K562 (cell line): ENCODE measurements around the gene NACC1. TPM values are rescaled to one million over a fixed set of nuclear protein-coding genes. Genes with fewer than 3 reads are reported as not detected.

Experiments
- CSDE1 ChIP-seq, 2 experiments: fragments of 450-650 bp; IDR thresholded peaks; 2 replicates each; pipeline ENCODE4 v1.6.1; 2016; ENCODE audit warnings: mild to moderate bottlenecking in 1 of 2
- CTCFL ChIP-seq: IDR thresholded peaks from 2 replicates; pipeline ENCODE4 v1.6.1; 2011; ENCODE audit warnings: borderline replicate concordance, low read depth, mild to moderate bottlenecking, moderate library complexity, low read length; ENCODE audit not compliant: insufficient read depth, poor library complexity, severe bottlenecking
- DMBX1 ChIP-seq: fragments of 250-450 bp; sonication (Bioruptor Pico); IDR thresholded peaks from 2 replicates; pipeline ENCODE4 v1.8.0; 2022; ENCODE audit warnings: inconsistent platforms, mild to moderate bottlenecking, moderate library complexity, borderline replicate concordance
- ELF1 ChIP-seq: fragments of 200-800 bp; sonication (Bioruptor generic); IDR thresholded peaks from 2 replicates; pipeline ENCODE4 v1.6.1; 2016; ENCODE audit warnings: missing genetic modification characterization, missing compliant biosample characterization
- EWSR1 ChIP-seq: fragments of 450-650 bp; IDR thresholded peaks from 2 replicates; pipeline ENCODE4 v1.6.1; 2018; ENCODE audit warnings: borderline replicate concordance, mild to moderate bottlenecking, low read depth, moderate library complexity; ENCODE audit not compliant: partially characterized antibody
- HIVEP1 ChIP-seq: fragments of 250-450 bp; sonication (Bioruptor Pico); IDR thresholded peaks from 2 replicates; pipeline ENCODE4 v1.4.0; 2020; ENCODE audit warnings: mild to moderate bottlenecking
- HMG20A ChIP-seq: fragments of 450-650 bp; formaldehyde crosslinking; conservative IDR thresholded peaks from 2 replicates; pipeline ENCODE4 v1.4.0; 2020; ENCODE audit warnings: mild to moderate bottlenecking, mixed read lengths
- JUNB ChIP-seq: fragments of 450-650 bp; formaldehyde crosslinking; conservative IDR thresholded peaks from 2 replicates; pipeline ENCODE4 v1.4.0; 2020; ENCODE audit warnings: mild to moderate bottlenecking
- MTA3 ChIP-seq: fragments of 450-650 bp; formaldehyde crosslinking; IDR thresholded peaks from 2 replicates; pipeline ENCODE4 v1.6.1; 2017; ENCODE audit warnings: mild to moderate bottlenecking, borderline replicate concordance
- MXI1 ChIP-seq: IDR thresholded peaks from 2 replicates; pipeline ENCODE4 v1.6.1; 2011; ENCODE audit warnings: low read depth, mild to moderate bottlenecking, improper control_type of control experiment, low read length
- NFIC ChIP-seq: fragments of 450-650 bp; IDR thresholded peaks from 2 replicates; pipeline ENCODE4 v1.6.1; 2017; ENCODE audit warnings: mild to moderate bottlenecking, inconsistent platforms
- NUFIP1 ChIP-seq: fragments of 450-650 bp; IDR thresholded peaks from 2 replicates; pipeline ENCODE4 v1.6.1; 2018; ENCODE audit not compliant: partially characterized antibody
- PRPF4 ChIP-seq: fragments of 200-400 bp; formaldehyde crosslinking; IDR thresholded peaks from one replicate; pipeline ENCODE4 v1.6.1; 2017; ENCODE audit warnings: low read length, low read depth, mild to moderate bottlenecking; ENCODE audit not compliant: insufficient read depth, poor library complexity, severe bottlenecking
- RBM22 ChIP-seq: fragments of 200-400 bp; formaldehyde crosslinking; IDR thresholded peaks from 2 replicates; pipeline ENCODE4 v1.6.1; 2018; ENCODE audit warnings: low read length, low read depth; ENCODE audit not compliant: poor library complexity, severe bottlenecking
- RFX5 ChIP-seq: IDR thresholded peaks from 2 replicates; pipeline ENCODE4 v1.6.1; 2011; ENCODE audit warnings: low read depth, mild to moderate bottlenecking, improper control_type of control experiment, low read length
- RFX7 ChIP-seq: fragments of 250-450 bp; sonication (Bioruptor Pico); IDR thresholded peaks from 2 replicates; pipeline ENCODE4 v1.5.1; 2021; ENCODE audit warnings: mild to moderate bottlenecking
- SMARCE1 ChIP-seq: fragments of 450-650 bp; IDR thresholded peaks from 2 replicates; pipeline ENCODE4 v1.7.1; 2016; ENCODE audit warnings: mild to moderate bottlenecking
- SNRNP70 ChIP-seq: fragments of 200-400 bp; formaldehyde crosslinking; optimal IDR thresholded peaks from 2 replicates; pipeline ENCODE3; 2017; ENCODE audit warnings: low read depth, low read length
- TAF1 ChIP-seq: IDR thresholded peaks from 2 replicates; pipeline ENCODE4 v1.6.1; 2011; ENCODE audit warnings: mild to moderate bottlenecking, low read length, moderate library complexity; ENCODE audit not compliant: insufficient read depth, control insufficient read depth, severe bottlenecking; ENCODE audit errors: extremely low read depth
- TFAM ChIP-seq: fragments of 250-450 bp; sonication (Bioruptor Pico); conservative IDR thresholded peaks from 2 replicates; pipeline ENCODE4 v1.5.0; 2021; ENCODE audit warnings: mild to moderate bottlenecking, moderate library complexity
- TRIM28 ChIP-seq: fragments of 450-650 bp; IDR thresholded peaks from 2 replicates; pipeline ENCODE4 v1.6.1; 2017
- ZNF311 ChIP-seq: fragments of 250-450 bp; sonication (Bioruptor Pico); IDR thresholded peaks from 2 replicates; pipeline ENCODE4 v1.4.0; 2020; ENCODE audit warnings: mild to moderate bottlenecking, moderate library complexity
- ZNF398 ChIP-seq: fragments of 250-450 bp; sonication (Bioruptor Pico); IDR thresholded peaks from 2 replicates; pipeline ENCODE4 v1.8.0; 2021; ENCODE audit warnings: moderate library complexity, mild to moderate bottlenecking, inconsistent platforms
- ZNF584 ChIP-seq: fragments of 200-800 bp; sonication (Bioruptor generic); IDR thresholded peaks from 2 replicates; pipeline ENCODE4 v1.6.1; 2016; ENCODE audit warnings: low read depth, mild to moderate bottlenecking, missing genetic modification characterization, missing compliant biosample characterization
- ZNF766 ChIP-seq: fragments of 200-800 bp; sonication (Bioruptor generic); conservative IDR thresholded peaks from 2 replicates; pipeline ENCODE4 v1.6.1; 2016; ENCODE audit warnings: missing genetic modification characterization, missing compliant biosample characterization
- polyA plus RNA-seq, 8 experiments: library from polyadenylated mRNA; depleted of rRNA in 4 of 8; stranded (reverse) in 5 of 8; unstranded in 3 of 8; fragments of >200 nt; fragmentation: Nextera tagmentation in 2 of 8; fragmentation: Illumina TruSeq in 1 of 8; extraction: Ambion mirVana in 2 of 8; extraction: Trizol in 1 of 8; gene quantifications; 2 replicates each; pipeline versions ENCODE4 v1.2.1 to v1.2.3, GENCODE V29; 2011 to 2014; ENCODE audit warnings: inconsistent platforms in 1 of 8, missing spikeins in 1 of 8
- total RNA-seq, 7 experiments: library from RNA; depleted of rRNA in 6 of 7; stranded (reverse); fragments of >200 nt in 6 of 7; fragmentation: Illumina TruSeq in 2 of 7; extraction: Trizol in 2 of 7; gene quantifications; 2 replicates each; pipeline versions ENCODE4 v1.2.1 to v1.2.3, GENCODE V29; 2011 to 2021; ENCODE audit warnings: low replicate concordance in 1 of 7

The NACC1 gene
- total and polyA plus RNA-seq, 9 of the 15 experiments (the other 6 are each of a cell fraction or from before 2014, with no cell fraction given): 0.04 to 96.6 (median 25.8) TPM

GRCh38 chr19:13164343-13165161 lies 46.5 kb downstream of the NACC1 start (continued):
- no peak for TF ChIP-seq SNRNP70
- TF ChIP-seq CSDE1 (IDR thresholded peaks at IDR 0.05): no peak
- TF ChIP-seq TRIM28: no peak
- TF ChIP-seq TAF1: no peak
- TF ChIP-seq ZNF311: no peak
- no peak for TF ChIP-seq HIVEP1
- no peak for TF ChIP-seq RFX5
- TF ChIP-seq ZNF584 (CRISPR knock-in tag): no peak
- TF ChIP-seq TFAM (CRISPR knock-in tag): no peak
- TF ChIP-seq PRPF4: no peak
- 0 out of 2 replicates have a peak, but pooled peaks have one; percentile 39 for TF ChIP-seq SMARCE1
- no peak for TF ChIP-seq RFX7 (CRISPR knock-in tag)
- no peak for TF ChIP-seq ZNF398 (CRISPR knock-in tag)
- TF ChIP-seq JUNB (CRISPR knock-in tag): no peak
- TF ChIP-seq MXI1: no peak
- no peak for TF ChIP-seq EWSR1
- TF ChIP-seq ELF1: peak; percentile 97
- TF ChIP-seq RBM22: no peak
- TF ChIP-seq NUFIP1: no peak
- TF ChIP-seq MTA3: peak; percentile 56; the same call in 1 of the 2 replicates
- no peak for TF ChIP-seq NFIC
- no peak for TF ChIP-seq HMG20A
- peak; percentile 67; the same call in 1 of the 2 replicates for TF ChIP-seq DMBX1 (CRISPR knock-in tag)
- TF ChIP-seq ZNF766 (CRISPR knock-in tag): peak; percentile 14; the same call in 1 of the 2 replicates
- TF ChIP-seq CTCFL: no peak
